ENCODE measurements around the gene TOM1. TPM values are rescaled to one million over a fixed set of nuclear protein-coding genes. Genes with fewer than 3 reads are reported as not detected.

TOM1 gene
- total and polyA plus RNA-seq, 10 donors = 19.9 to 92.1 (median 49.8) TPM

GRCh38 chr22:35305525-35306070, 5.9 kb downstream of the TOM1 start:
- peak; percentile 25 for DNase-seq
- Histone ChIP-seq H3K36me3 (peaks cover 0 to 27% (median 7%) of the 10 kb centered on the region in 6 donors), H3K27ac (peak overlapping the region in 1 of 8 donors; percentile 43), H3K27me3 (replicated peaks in 1 of 7) (no peaks in the 10 kb centered on the region), H3K9me3 (no peaks in the 10 kb centered on the region), H3K4me1 (peaks cover 26 to 96% (median 77%) of the 10 kb centered on the region in 6 donors), H3K4me3 (no peak overlapping the region)
- 81 to 97% (median 85%) methylated on average over 8 of the region's 8 CpGs for WGBS, 5 donors
- TF ChIP-seq POLR2A (IDR thresholded peaks at IDR 0.05) (no peak), POLR2AphosphoS5 (IDR thresholded peaks at IDR 0.05) (no peak), CTCF (IDR thresholded peaks at IDR 0.05 in 8 of 11, conservative IDR thresholded peaks at IDR 0.05 in 3 of 11) (no peak)
- intact Hi-C loops (cut with DNase I; ENCODE audit: low total_unique reads) = no loop called here

GRCh38 chr22:35306350-35306967, 6.8 kb downstream of the TOM1 start:
- TF ChIP-seq POLR2A (IDR thresholded peaks at IDR 0.05) = no peak
- no peak for TF ChIP-seq POLR2AphosphoS5 (IDR thresholded peaks at IDR 0.05)
- no peak for TF ChIP-seq CTCF (IDR thresholded peaks at IDR 0.05 in 8 of 11, conservative IDR thresholded peaks at IDR 0.05 in 3 of 11)
- H3K36me3 ChIP-seq = peaks cover 0 to 32% (median 7%) of the 10 kb centered on the region in 6 donors
- no peaks in the 10 kb centered on the region for H3K9me3 ChIP-seq
- DNase-seq = no peak
- peaks cover 23 to 96% (median 77%) of the 10 kb centered on the region in 6 donors for H3K4me1 ChIP-seq
- intact Hi-C loops (cut with DNase I; ENCODE audit: low total_unique reads) = no loop called here
- no peaks in the 10 kb centered on the region for H3K27me3 ChIP-seq (replicated peaks in 1 of 7)
- WGBS, 5 donors = 31 to 50% (median 44%) methylated on average over 3 to 4 of the region's 4 CpGs
- H3K27ac ChIP-seq = peak overlapping the region in 5 of 8 donors; percentile 21 to 50 (median 43)
- no peak overlapping the region for H3K4me3 ChIP-seq

GRCh38 chr22:35307372-35307771, 7.7 kb downstream of the TOM1 start:
- DNase-seq = peak; percentile 43

More at GRCh38 chr22:35307372-35307771, 7.7 kb downstream of the TOM1 start:
- Histone ChIP-seq H3K27me3 (replicated peaks in 1 of 7) (no peaks in the 10 kb centered on the region), H3K9me3 (no peaks in the 10 kb centered on the region), H3K36me3 (peaks cover 0 to 41% (median 7%) of the 10 kb centered on the region in 6 donors), H3K27ac (peak overlapping the region in 1 of 8 donors; percentile 74), H3K4me1 (peaks cover 20 to 96% (median 77%) of the 10 kb centered on the region in 6 donors), H3K4me3 (no peak overlapping the region)
- intact Hi-C loops (cut with DNase I; ENCODE audit: low total_unique reads) = no loop called here
- TF ChIP-seq POLR2A (IDR thresholded peaks at IDR 0.05) (no peak), POLR2AphosphoS5 (IDR thresholded peaks at IDR 0.05) (no peak), CTCF (IDR thresholded peaks at IDR 0.05 in 8 of 11, conservative IDR thresholded peaks at IDR 0.05 in 3 of 11) (no peak)
- WGBS, 5 donors = 84 to 91% (median 86%) methylated on average over 9 of the region's 9 CpGs
